HG03196 (cell line): ENCODE data around the gene TGFB1I1.
"Not testable (repeated sequence)": the region's sequence is repeated elsewhere in the genome, so short reads cannot be mapped to it uniquely, and the experiment has no call there.

Experiments
- ATAC-seq: cut with Tn5 transposase; IDR thresholded peaks from one replicate; pipeline ENCODE4 v1.9.1; 2021; ENCODE audit not compliant: unreplicated experiment

The TGFB1I1 gene

GRCh38 chr16:31467858-31468257, 4.1 kb upstream of the TGFB1I1 start:
- no peak for ATAC-seq

- no peak for ATAC-seq
Observed at GRCh38 chr16:31470615-31471014, 1.3 kb upstream of the TGFB1I1 start.

- no peak for ATAC-seq
Observed at GRCh38 chr16:31471241-31471874, 594 bp upstream of the TGFB1I1 start.

- ATAC-seq: no peak
Observed at GRCh38 chr16:31472709-31473203, 804 bp downstream of the TGFB1I1 start.

- ATAC-seq: no peak
Observed at GRCh38 chr16:31473264-31473984, 1.5 kb downstream of the TGFB1I1 start.

GRCh38 chr16:31474173-31474714, 2.3 kb downstream of the TGFB1I1 start:
- ATAC-seq: no peak

GRCh38 chr16:31474773-31475738, 3.1 kb downstream of the TGFB1I1 start:
- ATAC-seq: no peak

- no peak for ATAC-seq
Observed at GRCh38 chr16:31475946-31476302, 4.0 kb downstream of the TGFB1I1 start.

- no peak for ATAC-seq
Observed at GRCh38 chr16:31476303-31477219, 4.6 kb downstream of the TGFB1I1 start.

- no peak for ATAC-seq
Observed at GRCh38 chr16:31477220-31478216, 5.6 kb downstream of the TGFB1I1 start.

- ATAC-seq: no peak
Observed at GRCh38 chr16:31478956-31479355, 7.0 kb downstream of the TGFB1I1 start.

GRCh38 chr16:31479751-31480150, 7.8 kb downstream of the TGFB1I1 start:
- no peak for ATAC-seq

- no peak for ATAC-seq
Observed at GRCh38 chr16:31480851-31481536, 9.0 kb downstream of the TGFB1I1 start.

GRCh38 chr16:31483081-31483480, 11.1 kb downstream of the TGFB1I1 start, which contains the start of gene SLC5A2:
Gene SLC5A2 (plus strand): TSS chr16:31483123. CDS start chr16:31483137, 14 bp downstream.
- ATAC-seq: no peak

GRCh38 chr16:31484048-31484447, 12.1 kb downstream of the TGFB1I1 start:
- ATAC-seq: not testable (repeated sequence)

GRCh38 chr16:31484491-31485171, 12.7 kb downstream of the TGFB1I1 start:
- ATAC-seq: no peak

GRCh38 chr16:31485571-31485970, 13.6 kb downstream of the TGFB1I1 start:
- no peak for ATAC-seq

GRCh38 chr16:31486045-31486444, 14.1 kb downstream of the TGFB1I1 start:
- no peak for ATAC-seq
